Glutamatergic neuron (in vitro differentiated cells): ENCODE results near the gene SMARCB1. TPM values are rescaled to one million over a fixed set of nuclear protein-coding genes. Genes with fewer than 3 reads are reported as not detected.

ENCODE experiments used
- DNase-seq: peaks from one replicate; pipeline ENCODE4 v3.0.0; 2022
- H3K27ac Mint-ChIP-seq: one replicate; pipeline ENCODE4 v1.8.0; 2020; ENCODE audit warnings: mild to moderate bottlenecking, mixed read lengths, inconsistent platforms; ENCODE audit not compliant: unreplicated experiment
- H3K27me3 Mint-ChIP-seq: one replicate; pipeline ENCODE4 v1.8.0; 2020; ENCODE audit warnings: mild to moderate bottlenecking, moderate library complexity, mixed read lengths, inconsistent platforms; ENCODE audit not compliant: unreplicated experiment
- H3K36me3 Mint-ChIP-seq: one replicate; pipeline ENCODE4 v1.8.0; 2020; ENCODE audit warnings: mild to moderate bottlenecking, mixed read lengths, inconsistent platforms; ENCODE audit not compliant: unreplicated experiment
- H3K4me1 Mint-ChIP-seq: one replicate; pipeline ENCODE4 v1.8.0; 2020; ENCODE audit warnings: mild to moderate bottlenecking, low read depth, mixed read lengths, inconsistent platforms; ENCODE audit not compliant: unreplicated experiment
- H3K4me3 Mint-ChIP-seq: one replicate; pipeline ENCODE4 v1.8.0; 2020; ENCODE audit warnings: mild to moderate bottlenecking, mixed read lengths, inconsistent platforms; ENCODE audit not compliant: unreplicated experiment
- H3K9me3 Mint-ChIP-seq: one replicate; pipeline ENCODE4 v1.8.0; 2020; ENCODE audit warnings: mild to moderate bottlenecking, moderate library complexity, mixed read lengths, inconsistent platforms; ENCODE audit not compliant: unreplicated experiment
- total RNA-seq: library from RNA; stranded (reverse); fragmentation: NEBNext Ultra II Directional; extraction: Animal tissue kit (Norgen Biotek cat#: 25700); gene quantifications from one replicate; pipeline ENCODE4 v1.2.1, GENCODE V29; 2021; ENCODE audit not compliant: unreplicated experiment
- TF ChIP-seq, protein P1 (sequence below): fragments of 200-600 bp; sonication (generic); IDR thresholded peaks from one replicate; pipeline ENCODE4 v1.5.0; 2021; ENCODE audit not compliant: partially characterized antibody, unreplicated experiment

SMARCB1 gene
- total RNA-seq, 1 donor from 2014 or later: 227 TPM

GRCh38 chr22:23750714-23751440 lies 35.9 kb upstream of the SMARCB1 start, which contains the start of gene ZNF70:
Gene ZNF70, minus strand, starts transcription at chr22:23751112. Its CDS starts 5,972 bp downstream, at chr22:23745140.
- H3K27me3 Mint-ChIP-seq: peaks cover 10% of the 10 kb centered on the region

DNA sequence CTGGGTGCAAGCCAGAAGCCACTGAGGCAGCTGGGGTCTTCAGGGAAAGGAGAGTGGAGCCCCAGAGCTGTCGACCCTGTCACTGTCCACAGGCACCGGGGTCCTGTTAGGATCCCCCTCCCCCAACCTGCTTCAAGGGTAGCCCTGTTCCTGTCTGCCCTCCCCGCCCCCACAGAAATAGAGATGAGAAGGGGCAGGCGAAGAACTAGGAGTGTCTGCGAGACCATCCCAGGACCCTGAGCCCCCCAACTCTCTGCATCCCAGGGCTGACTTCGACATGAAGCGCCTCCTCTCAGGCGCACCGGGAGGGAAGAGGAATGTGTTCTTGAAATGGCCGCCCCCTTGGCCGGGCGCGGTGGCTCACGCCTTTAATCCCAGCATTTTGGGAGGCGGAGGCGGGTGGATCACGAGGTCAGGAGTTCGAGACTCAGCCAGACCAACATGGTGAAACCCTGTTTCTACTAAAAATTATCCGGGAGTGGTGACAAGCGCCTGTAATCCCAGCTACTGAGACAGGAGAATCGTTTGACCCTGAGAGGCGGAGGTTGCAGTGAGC lies 35.2 kb upstream of the SMARCB1 start:
- DNase-seq: no peak
- no peaks in the 10 kb centered on the region for H3K36me3 Mint-ChIP-seq
- peak overlapping the region; percentile 83 for H3K4me3 Mint-ChIP-seq
- H3K9me3 Mint-ChIP-seq: peaks cover 9% of the 10 kb centered on the region
- TF ChIP-seq, protein P1, sequence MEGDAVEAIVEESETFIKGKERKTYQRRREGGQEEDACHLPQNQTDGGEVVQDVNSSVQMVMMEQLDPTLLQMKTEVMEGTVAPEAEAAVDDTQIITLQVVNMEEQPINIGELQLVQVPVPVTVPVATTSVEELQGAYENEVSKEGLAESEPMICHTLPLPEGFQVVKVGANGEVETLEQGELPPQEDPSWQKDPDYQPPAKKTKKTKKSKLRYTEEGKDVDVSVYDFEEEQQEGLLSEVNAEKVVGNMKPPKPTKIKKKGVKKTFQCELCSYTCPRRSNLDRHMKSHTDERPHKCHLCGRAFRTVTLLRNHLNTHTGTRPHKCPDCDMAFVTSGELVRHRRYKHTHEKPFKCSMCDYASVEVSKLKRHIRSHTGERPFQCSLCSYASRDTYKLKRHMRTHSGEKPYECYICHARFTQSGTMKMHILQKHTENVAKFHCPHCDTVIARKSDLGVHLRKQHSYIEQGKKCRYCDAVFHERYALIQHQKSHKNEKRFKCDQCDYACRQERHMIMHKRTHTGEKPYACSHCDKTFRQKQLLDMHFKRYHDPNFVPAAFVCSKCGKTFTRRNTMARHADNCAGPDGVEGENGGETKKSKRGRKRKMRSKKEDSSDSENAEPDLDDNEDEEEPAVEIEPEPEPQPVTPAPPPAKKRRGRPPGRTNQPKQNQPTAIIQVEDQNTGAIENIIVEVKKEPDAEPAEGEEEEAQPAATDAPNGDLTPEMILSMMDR: no peak
- H3K27ac Mint-ChIP-seq: peak overlapping the region; percentile 76
- H3K27me3 Mint-ChIP-seq: peaks cover 11% of the 10 kb centered on the region
- peaks cover 2% of the 10 kb centered on the region for H3K4me1 Mint-ChIP-seq

More at GRCh38 chr22:23750714-23751440, 35.9 kb upstream of the SMARCB1 start, which contains the start of gene ZNF70:
- TF ChIP-seq, protein P1: no peak
- peaks cover 9% of the 10 kb centered on the region for H3K9me3 Mint-ChIP-seq
- no peaks in the 10 kb centered on the region for H3K36me3 Mint-ChIP-seq
- H3K4me1 Mint-ChIP-seq: peaks cover 2% of the 10 kb centered on the region
- peak within 1 kb of the TSS; percentile 76 for H3K27ac Mint-ChIP-seq
- peak within 1 kb of the TSS; percentile 87 for H3K4me3 Mint-ChIP-seq
- peak; percentile 87 for DNase-seq

DNA sequence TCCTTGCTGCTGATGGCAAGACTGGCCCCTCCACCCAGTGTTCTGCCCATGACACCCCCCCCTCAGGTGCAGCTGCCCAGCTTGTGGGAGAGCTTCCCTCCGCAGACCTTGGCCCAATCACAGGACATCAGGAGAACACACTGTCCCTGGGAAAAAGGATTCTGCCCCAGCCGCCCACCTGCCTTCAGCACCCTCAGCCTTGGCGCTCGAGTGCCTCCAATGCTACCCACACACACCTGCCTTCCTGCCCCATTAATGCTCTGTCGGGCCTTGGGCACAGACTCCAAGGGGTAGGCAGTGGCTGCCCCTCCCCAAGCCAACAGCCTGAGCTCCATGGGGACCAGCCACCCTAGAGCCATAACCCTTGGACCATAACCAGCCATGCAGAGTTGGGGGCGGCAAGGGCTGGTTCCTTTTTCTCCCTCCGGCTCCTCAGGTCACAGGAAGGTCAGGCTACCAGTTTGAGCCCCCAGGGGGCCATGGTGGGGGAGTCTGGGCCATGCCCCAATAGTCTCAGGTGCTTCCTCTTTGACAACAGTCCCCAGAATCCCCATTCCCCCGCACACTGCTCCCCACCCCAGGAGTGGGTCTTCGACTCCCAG lies 34.6 kb upstream of the SMARCB1 start:
- H3K27me3 Mint-ChIP-seq: peaks cover 13% of the 10 kb centered on the region
- no peak overlapping the region for H3K27ac Mint-ChIP-seq
- H3K9me3 Mint-ChIP-seq: peaks cover 9% of the 10 kb centered on the region
- H3K4me3 Mint-ChIP-seq: peak overlapping the region; percentile 68
- no peak for DNase-seq
- no peaks in the 10 kb centered on the region for H3K36me3 Mint-ChIP-seq
- TF ChIP-seq, protein P1: no peak
- H3K4me1 Mint-ChIP-seq: peaks cover 2% of the 10 kb centered on the region

DNA sequence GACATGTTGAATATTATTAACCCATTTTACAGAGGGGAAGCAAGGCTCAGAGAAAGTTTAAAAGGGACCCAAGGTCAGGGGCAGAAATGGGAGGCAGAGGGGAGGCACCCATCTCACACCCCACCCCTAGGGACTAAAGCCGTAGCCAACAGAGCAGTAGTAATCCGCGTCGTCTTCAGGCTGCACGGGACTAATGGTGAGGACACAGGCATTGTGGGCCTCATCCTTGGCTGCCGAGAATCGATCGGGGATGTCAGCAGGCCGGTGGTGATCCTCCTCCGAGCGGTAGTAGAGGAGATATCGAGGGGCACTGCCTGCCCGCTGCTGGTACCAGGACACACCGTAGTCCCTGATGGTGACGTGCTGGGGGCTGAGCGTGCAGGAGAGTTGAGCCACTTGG lies 34.0 kb upstream of the SMARCB1 start:
- TF ChIP-seq, protein P1: no peak
- Mint-ChIP-seq H3K9me3 (peaks cover 9% of the 10 kb centered on the region), H3K27ac (no peak overlapping the region), H3K36me3 (no peaks in the 10 kb centered on the region), H3K27me3 (peaks cover 13% of the 10 kb centered on the region), H3K4me3 (no peak overlapping the region), H3K4me1 (peaks cover 2% of the 10 kb centered on the region)
- no peak for DNase-seq

- H3K4me1 Mint-ChIP-seq: peaks cover 2% of the 10 kb centered on the region
- TF ChIP-seq, protein P1: no peak
- H3K27me3 Mint-ChIP-seq: peaks cover 13% of the 10 kb centered on the region
- peaks cover 9% of the 10 kb centered on the region for H3K9me3 Mint-ChIP-seq
- no peaks in the 10 kb centered on the region for H3K36me3 Mint-ChIP-seq
- no peak for DNase-seq
- no peak overlapping the region for H3K4me3 Mint-ChIP-seq
- H3K27ac Mint-ChIP-seq: no peak overlapping the region
Observed at GRCh38 chr22:23753385-23753784, 33.4 kb upstream of the SMARCB1 start.
